HepG2 (cell line): ENCODE data around the gene TBX6. TPM values are rescaled to one million over a fixed set of nuclear protein-coding genes. Genes with fewer than 3 reads are reported as not detected.
A peak's percentile ranks its signal among the peaks of the same experiment; 100 is the strongest.

Experiments
- EED ChIP-seq: sonication (generic); formaldehyde crosslinking; IDR thresholded peaks from 2 replicates; pipeline ENCODE4 v1.5.0; 2020; ENCODE audit warnings: mild to moderate bottlenecking, missing genetic modification reagents
- FOSL1 ChIP-seq: sonication (generic); formaldehyde crosslinking; IDR thresholded peaks from 2 replicates; pipeline ENCODE4 v1.9.0; 2021; ENCODE audit warnings: missing genetic modification reagents, borderline replicate concordance
- FOXC1 ChIP-seq: sonication (generic); formaldehyde crosslinking; IDR thresholded peaks from 2 replicates; pipeline ENCODE4 v1.8.0; 2022; ENCODE audit warnings: mild to moderate bottlenecking, missing genetic modification reagents, borderline replicate concordance
- GPN1 ChIP-seq: sonication (generic); formaldehyde crosslinking; IDR thresholded peaks from 2 replicates; pipeline ENCODE4 v1.5.1; 2020; ENCODE audit warnings: missing genetic modification reagents, borderline replicate concordance
- HMG20A ChIP-seq: IDR thresholded peaks from 2 replicates; pipeline ENCODE4 v1.6.1; 2016; ENCODE audit warnings: borderline replicate concordance
- LBX2 ChIP-seq: sonication (generic); formaldehyde crosslinking; IDR thresholded peaks from 2 replicates; pipeline ENCODE4 v1.5.0; 2020; ENCODE audit warnings: missing genetic modification reagents, mild to moderate bottlenecking, borderline replicate concordance
- MZF1 ChIP-seq: sonication (generic); formaldehyde crosslinking; IDR thresholded peaks from 2 replicates; pipeline ENCODE4 v1.8.1; 2023; ENCODE audit warnings: mild to moderate bottlenecking, missing genetic modification reagents, borderline replicate concordance
- NCOA1 ChIP-seq: sonication (generic); formaldehyde crosslinking; IDR thresholded peaks from 2 replicates; pipeline ENCODE4 v1.9.0; 2021; ENCODE audit warnings: missing genetic modification reagents
- PHF5A ChIP-seq: IDR thresholded peaks from one replicate; pipeline ENCODE4 v1.6.1; 2018; ENCODE audit warnings: low read depth, missing genetic modification reagents; ENCODE audit not compliant: unreplicated experiment
- REL ChIP-seq: sonication (generic); formaldehyde crosslinking; conservative IDR thresholded peaks from 2 replicates; pipeline ENCODE4 v1.8.0; 2022; ENCODE audit warnings: mild to moderate bottlenecking, missing genetic modification reagents, moderate library complexity
- RXRB ChIP-seq: IDR thresholded peaks from 2 replicates; pipeline ENCODE4 v1.6.1; 2016; ENCODE audit warnings: borderline replicate concordance, missing genetic modification reagents, missing compliant biosample characterization
- SP1 ChIP-seq, 2 experiments: fragments of 450-650 bp in 1 of 2; sonication (generic) in 1 of 2; formaldehyde crosslinking in 1 of 2; IDR thresholded peaks; 2 replicates each; pipeline versions ENCODE4 v1.4.0 to v1.6.1; 2016 to 2020; ENCODE audit warnings: missing genetic modification reagents in 1 of 2
- TCF12 ChIP-seq, 2 experiments: fragments of 450-650 bp in 1 of 2; sonication (generic) in 1 of 2; formaldehyde crosslinking in 1 of 2; IDR thresholded peaks; 2 replicates each; pipeline versions ENCODE4 v1.6.1 to v1.8.0; 2017 to 2022; ENCODE audit warnings: antibody characterized with exemption in 1 of 2, mild to moderate bottlenecking in 1 of 2, missing genetic modification reagents in 1 of 2, moderate library complexity in 1 of 2
- YEATS4 ChIP-seq: sonication (generic); formaldehyde crosslinking; IDR thresholded peaks from 2 replicates; pipeline ENCODE4 v1.4.0; 2020; ENCODE audit warnings: missing genetic modification reagents, borderline replicate concordance
- YY1 ChIP-seq: IDR thresholded peaks from 2 replicates; pipeline ENCODE4 v1.6.1; 2011; ENCODE audit warnings: low read length, low read depth, moderate library complexity, mild to moderate bottlenecking; ENCODE audit not compliant: insufficient read depth, insufficient replicate concordance
- ZNF18 ChIP-seq: sonication (generic); formaldehyde crosslinking; IDR thresholded peaks from 2 replicates; pipeline ENCODE4 v1.8.0; 2022; ENCODE audit warnings: mild to moderate bottlenecking, missing genetic modification reagents; ENCODE audit not compliant: insufficient replicate concordance
- ZNF205 ChIP-seq: IDR thresholded peaks from 2 replicates; pipeline ENCODE4 v1.6.1; 2018; ENCODE audit warnings: missing biosample characterization, missing genetic modification reagents
- ZNF350 ChIP-seq: sonication (generic); formaldehyde crosslinking; IDR thresholded peaks from 2 replicates; pipeline ENCODE4 v1.4.0; 2020; ENCODE audit warnings: mild to moderate bottlenecking, low read depth, missing genetic modification reagents, borderline replicate concordance
- ZNF572 ChIP-seq: sonication (generic); formaldehyde crosslinking; IDR thresholded peaks from 2 replicates; pipeline ENCODE4 v1.5.1; 2020; ENCODE audit warnings: mild to moderate bottlenecking, missing genetic modification reagents
- ZNF674 ChIP-seq: sonication (generic); formaldehyde crosslinking; IDR thresholded peaks from 2 replicates; pipeline ENCODE4 v1.5.0; 2020; ENCODE audit warnings: low read depth, mild to moderate bottlenecking, missing genetic modification reagents
- ZNF777 ChIP-seq: sonication (generic); formaldehyde crosslinking; IDR thresholded peaks from 2 replicates; pipeline ENCODE4 v1.4.0; 2020; ENCODE audit warnings: missing genetic modification reagents
- polyA plus RNA-seq, 8 experiments: library from polyadenylated mRNA; depleted of rRNA in 3 of 8; stranded (reverse) in 7 of 8; unstranded in 1 of 8; fragments of >200 nt; fragmentation: Illumina TruSeq in 4 of 8; extraction: Trizol in 4 of 8; gene quantifications; 2 replicates each; pipeline versions ENCODE4 v1.2.1 to v1.2.3, GENCODE V29; 2011 to 2016; ENCODE audit warnings: low read depth in 4 of 8, missing spikeins in 1 of 8, mixed read lengths in 1 of 8; ENCODE audit not compliant: insufficient read depth in 1 of 8
- total RNA-seq, 5 experiments: library from RNA; depleted of rRNA; stranded (reverse); fragments of >200 nt; fragmentation: Illumina TruSeq; extraction: Trizol; gene quantifications; 2 replicates each; pipeline ENCODE4 v1.2.3, GENCODE V29; 2016; ENCODE audit warnings: low read depth in 1 of 5
- TF ChIP-seq, protein P1 (sequence below): IDR thresholded peaks from 2 replicates; pipeline ENCODE4 v1.6.1; 2012; ENCODE audit warnings: inconsistent platforms

Gene TBX6
- total and polyA plus RNA-seq, 2 of the 13 experiments (the other 11 are each of a cell fraction or from before 2014, with no cell fraction given), result 0.24 to 0.42 TPM

DNA sequence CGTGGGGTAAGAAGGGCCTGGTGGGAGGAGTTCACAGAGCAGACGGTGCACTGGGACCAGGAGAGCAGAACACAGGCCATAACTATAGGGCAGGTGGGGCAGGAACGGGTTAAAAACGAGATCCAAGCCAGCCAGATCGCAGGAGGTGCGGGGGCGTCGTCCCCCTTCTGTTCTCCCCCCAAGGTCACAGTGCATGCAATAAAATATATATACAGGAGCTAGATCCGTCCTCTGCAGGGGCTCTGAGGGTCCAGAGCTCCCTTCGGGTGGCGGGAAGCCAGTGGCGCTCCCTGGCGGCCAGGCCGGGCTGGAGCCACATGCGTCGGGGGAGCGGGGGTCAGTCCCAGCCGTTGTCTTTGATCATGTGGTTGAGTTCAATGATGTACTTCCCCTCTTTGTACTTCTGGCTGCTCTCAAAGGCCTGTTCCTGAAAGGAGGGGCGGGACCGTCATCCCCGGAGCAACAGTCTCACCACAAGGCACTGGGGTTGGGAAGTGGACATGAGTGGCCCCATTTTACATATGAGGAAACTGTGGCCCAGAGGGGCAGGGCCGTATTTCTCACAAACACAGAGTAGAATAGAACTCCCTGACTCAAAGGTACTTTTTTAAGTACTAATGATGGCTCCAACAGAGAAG is 768 bp upstream of the TBX6 start (continued):
- TF ChIP-seq PHF5A (CRISPR knock-in tag) (peak; percentile 21), ZNF350 (CRISPR knock-in tag) (peak; percentile 83), RXRB (CRISPR knock-in tag) (peak; percentile 83), NCOA1 (no peak), REL (CRISPR knock-in tag) (peak; percentile 76; the same call in 1 of the 2 replicates), TCF12 (IDR thresholded peaks at IDR 0.05) (no peak), TCF12 (CRISPR knock-in tag; IDR thresholded peaks at IDR 0.05) (peak; percentile 95; the same call in 1 of the 2 replicates), ZNF205 (CRISPR knock-in tag) (peak; percentile 65; the same call in 1 of the 2 replicates), ZNF572 (0 out of 2 replicates have a peak, but pooled peaks have one; percentile 16), ZNF674 (no peak), MZF1 (no peak), YEATS4 (peak; percentile 84), EED (no peak), ZNF18 (peak; percentile 88), FOSL1 (CRISPR knock-in tag) (no peak), YY1 (no peak), HMG20A (CRISPR knock-in tag) (0 out of 2 replicates have a peak, but pooled peaks have one; percentile 16), SP1 (IDR thresholded peaks at IDR 0.05) (no peak), SP1 (CRISPR knock-in tag; IDR thresholded peaks at IDR 0.05) (peak; percentile 72; the same call in 1 of the 2 replicates), FOXC1 (CRISPR knock-in tag) (no peak; the same call in 1 of the 2 replicates), GPN1 (CRISPR knock-in tag) (no peak), ZNF777 (no peak), LBX2 (CRISPR knock-in tag) (no peak)
- TF ChIP-seq, protein P1, sequence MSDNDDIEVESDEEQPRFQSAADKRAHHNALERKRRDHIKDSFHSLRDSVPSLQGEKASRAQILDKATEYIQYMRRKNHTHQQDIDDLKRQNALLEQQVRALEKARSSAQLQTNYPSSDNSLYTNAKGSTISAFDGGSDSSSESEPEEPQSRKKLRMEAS, result peak; percentile 95
